ENCODE data around the gene ERFE. TPM values are rescaled to one million over a fixed set of nuclear protein-coding genes. Genes with fewer than 3 reads are reported as not detected.
"Not testable (repeated sequence)": the region's sequence is repeated elsewhere in the genome, so short reads cannot be mapped to it uniquely, and the experiment has no call there.

The ERFE gene
- total and polyA plus RNA-seq, 9 of the 15 experiments (the other 6 are each of a cell fraction or from before 2014, with no cell fraction given) = 0.55 to 8.2 (median 3.7) TPM

GRCh38 chr2:238171072-238171431 is 12.3 kb downstream of the ERFE start:
- H3K9me1 ChIP-seq (ENCODE audit: control insufficient read depth, insufficient read depth, low read length); POLR2A ChIA-PET; H3K9me3 ChIP-seq (replicated peaks; ENCODE audit: control insufficient read depth, insufficient read depth, low read depth, low read length); intact Hi-C loops (cut with micrococcal nuclease); in situ Hi-C loops (cut with MboI); ATAC-seq; BruUV-seq (replicated peaks); H3K79me2 ChIP-seq (ENCODE audit: control insufficient read depth, insufficient read depth, low read length); H3K4me3 ChIP-seq; H4K20me1 ChIP-seq (replicated peaks; ENCODE audit: control insufficient read depth, insufficient read depth, low read length); H3K27ac ChIP-seq (ENCODE audit: extremely low read depth, low read depth, low read length); H2AFZ ChIP-seq (ENCODE audit: low read depth, low read length); CTCF ChIA-PET (ENCODE audit: low intra/inter-chr PET ratio); H3K4me2 ChIP-seq (ENCODE audit: insufficient read depth, low read length); DNase-seq (ENCODE audit: extremely low read depth in 1 of 4, low spot score in 3 of 4); FAIRE-seq; H3K27me3 ChIP-seq (ENCODE audit: control insufficient read depth in 2 of 2, insufficient read depth in 2 of 2, low read length in 2 of 2); H3K9ac ChIP-seq (ENCODE audit: insufficient read depth in 1 of 2, low read depth in 2 of 2, low read length in 2 of 2); TF ChIP-seq ATF3 (CRISPR knock-in tag; conservative IDR thresholded peaks at IDR 0.05): not testable (repeated sequence)
- Histone ChIP-seq H3K36me3 (ENCODE audit: control insufficient read depth, insufficient read depth, low read length) (peaks cover 57% of the 10 kb centered on the region), H3K4me1 (replicated peaks in 1 of 2; ENCODE audit: control insufficient read depth in 2 of 2, insufficient read depth in 2 of 2, low read length in 2 of 2) (peaks cover 30 to 33% of the 10 kb centered on the region in 2 experiments)
- TF ChIP-seq CEBPB (tag; IDR thresholded peaks at IDR 0.05) (peak; percentile 58; the same call in 1 of the 2 replicates), ATF3 (IDR thresholded peaks at IDR 0.05) (peak; percentile 32; the same call in 1 of the 2 replicates), CEBPG (CRISPR knock-in tag; IDR thresholded peaks at IDR 0.05) (peak; percentile 24; the same call in 1 of the 2 replicates), CEBPG (tag; conservative IDR thresholded peaks at IDR 0.05 in 1 of 2, IDR thresholded peaks at IDR 0.05 in 1 of 2) (peak in 1 of 2 experiments; percentile 20; a peak in 1 of 4 replicates)
- 100% methylated on average over 3 of the region's 5 CpGs for WGBS (ENCODE audit: insufficient coverage, low coverage, missing lambda C conversion rate)

Data from K562 (cell line).